Endothelial cell of umbilical vein (primary cell): Measurements from ENCODE around the gene C12orf57. TPM values are rescaled to one million over a fixed set of nuclear protein-coding genes. Genes with fewer than 3 reads are reported as not detected.

ENCODE experiments used
- BruUV-seq: library from RNA; stranded (reverse); fragments of 400-500 nt; replicated peaks from 2 replicates; lab custom pipeline; 2021; lab: Mats Ljungman, UMichigan
- CTCF ChIA-PET: fragments of 300-600, 350-600 bp; sonication (Branson Sonifier 250); formaldehyde crosslinking; loops from one replicate; lab custom pipeline; 2021; ENCODE audit warnings: antibody characterized with exemption, inconsistent platforms; lab: Charles Lee
- POLR2A ChIA-PET: fragments of 300-600, 350-600 bp; sonication (Branson Sonifier 250); formaldehyde crosslinking; loops from one replicate; lab custom pipeline; 2021; ENCODE audit warnings: antibody characterized with exemption, inconsistent platforms; lab: Charles Lee
- DNase-seq: peaks from one replicate; pipeline ENCODE4 v3.0.0-alpha.2; 2011; ENCODE audit warnings: low read depth, low spot score
- FAIRE-seq: peaks from 2 replicates; lab custom pipeline; 2011; peaks lifted over from hg19 to GRCh38; lab: Jason Lieb, UNC
- H2AFZ ChIP-seq: 2 replicates; pipeline ENCODE4 v1.6.0; 2012; ENCODE audit warnings: low read depth, low read length, control low read depth, inconsistent platforms
- H3K27ac ChIP-seq: 2 replicates; pipeline ENCODE4 v1.5.1; 2011; ENCODE audit warnings: low read depth, mild to moderate bottlenecking, control low read depth, low read length, moderate library complexity; ENCODE audit not compliant: insufficient read depth
- H3K27me3 ChIP-seq, 2 experiments: 2 replicates each; pipeline versions ENCODE4 v1.6.0 to v1.6.1; 2011; ENCODE audit warnings: low read length in 2 of 2, mixed read lengths in 1 of 2; ENCODE audit not compliant: control insufficient read depth in 2 of 2, insufficient read depth in 2 of 2
- H3K36me3 ChIP-seq, 2 experiments: 2 replicates in 1 of 2; 3 replicates in 1 of 2; pipeline ENCODE4 v1.5.1; 2011; ENCODE audit warnings: low read length in 2 of 2, mild to moderate bottlenecking in 1 of 2, moderate library complexity in 1 of 2; ENCODE audit not compliant: control insufficient read depth in 2 of 2, insufficient read depth in 2 of 2; ENCODE audit errors: extremely low read depth in 1 of 2
- H3K4me1 ChIP-seq: 3 replicates; pipeline ENCODE4 v1.5.1; 2011; ENCODE audit warnings: mild to moderate bottlenecking, low read length; ENCODE audit not compliant: control insufficient read depth, insufficient read depth; ENCODE audit errors: extremely low read depth
- H3K4me2 ChIP-seq: 2 replicates; pipeline ENCODE4 v1.6.1; 2011; ENCODE audit warnings: low read length, control low read depth, mixed read lengths; ENCODE audit not compliant: insufficient read depth
- H3K4me3 ChIP-seq, 3 experiments: fragments of 200-600 bp in 1 of 3; sonication (generic), shearing (Covaris generic) in 1 of 3; replicated peaks in 1 of 3; 2 replicates each; pipeline ENCODE4 v1.5.1; 2011 to 2016; ENCODE audit warnings: control low read depth in 3 of 3, low read length in 3 of 3, mild to moderate bottlenecking in 2 of 3, inconsistent platforms in 1 of 3, low read depth in 1 of 3, moderate library complexity in 1 of 3; ENCODE audit not compliant: insufficient read depth in 1 of 3
- H3K79me2 ChIP-seq: 2 replicates; pipeline ENCODE4 v1.6.0; 2012; ENCODE audit warnings: low read length, inconsistent platforms; ENCODE audit not compliant: control insufficient read depth, insufficient read depth
- H3K9ac ChIP-seq: replicated peaks from 2 replicates; pipeline ENCODE3; 2011; ENCODE audit warnings: low read length, control low read depth; ENCODE audit not compliant: insufficient read depth; ENCODE audit errors: extremely low read depth
- H3K9me1 ChIP-seq: replicated peaks from 3 replicates; pipeline ENCODE4 v1.6.0; 2011; ENCODE audit warnings: mild to moderate bottlenecking, low read length; ENCODE audit not compliant: control insufficient read depth, insufficient read depth; ENCODE audit errors: extremely low read depth
- H3K9me3 ChIP-seq: replicated peaks from 2 replicates; pipeline ENCODE4 v1.5.1; 2012; ENCODE audit warnings: low read length, inconsistent platforms; ENCODE audit not compliant: control insufficient read depth, insufficient read depth
- H4K20me1 ChIP-seq: replicated peaks from 2 replicates; pipeline ENCODE3; 2011; ENCODE audit warnings: mild to moderate bottlenecking, low read length; ENCODE audit not compliant: control insufficient read depth, insufficient read depth; ENCODE audit errors: extremely low read depth
- JUN ChIP-seq: IDR thresholded peaks from 2 replicates; pipeline ENCODE4 v1.6.1; 2011; ENCODE audit warnings: borderline replicate concordance, low read depth; ENCODE audit not compliant: insufficient read length, insufficient read depth
- MAX ChIP-seq: IDR thresholded peaks from 2 replicates; pipeline ENCODE4 v1.6.1; 2011; ENCODE audit not compliant: insufficient read depth, insufficient read length
- MYC ChIP-seq: IDR thresholded peaks from one replicate; pipeline ENCODE4 v1.6.1; 2011; ENCODE audit warnings: mild to moderate bottlenecking, low read depth, low read length
- POLR2AphosphoS5 ChIP-seq: IDR thresholded peaks from 2 replicates; pipeline ENCODE4 v1.6.1; 2012; ENCODE audit warnings: low read depth, mild to moderate bottlenecking, control low read depth, low read length, moderate library complexity; ENCODE audit not compliant: insufficient read depth
- dilution Hi-C: fragments of 300-500 bp; cut with MboI; formaldehyde crosslinking; loops from one replicate; pipeline ENCODE4 v1.15.0; 2019; ENCODE audit warnings: low sequenced_read_pairs; ENCODE audit not compliant: extremely low pct_ligation_motif_present
- intact Hi-C: fragments of 100-400 bp; cut with micrococcal nuclease; formaldehyde crosslinking; loops from one replicate; pipeline ENCODE4 v1.10.0; 2022
- polyA plus RNA-seq, 4 experiments: library from polyadenylated mRNA; depleted of rRNA in 3 of 4; stranded (reverse) in 3 of 4; unstranded in 1 of 4; fragments of >200 nt; gene quantifications; 2 replicates each; pipeline versions ENCODE4 v1.2.1 to v1.2.3, GENCODE V29; 2011 to 2012; ENCODE audit warnings: missing spikeins in 1 of 4
- total RNA-seq: library from RNA; stranded (reverse); gene quantifications from 2 replicates; pipeline ENCODE4 v1.2.3, GENCODE V29; 2021

Gene C12orf57
- total and polyA plus RNA-seq, 2 donors (not counting 3 experiments of a cell fraction or from before 2014, with no cell fraction given): 167 to 729 TPM

GRCh38 chr12:6953442-6954315 lies 9.9 kb downstream of the C12orf57 start:
- peak; percentile 46 for DNase-seq
- Histone ChIP-seq H3K36me3 (no peaks in the 10 kb centered on the region), H3K9me3 (no peaks in the 10 kb centered on the region), H4K20me1 (no peaks in the 10 kb centered on the region), H3K79me2 (no peaks in the 10 kb centered on the region), H3K4me3 (no peak overlapping the region), H3K27me3 (no peaks in the 10 kb centered on the region), H3K27ac (no peak overlapping the region), H2AFZ (peak overlapping the region; percentile 52), H3K4me1 (peaks cover 17% of the 10 kb centered on the region), H3K9me1 (no peaks in the 10 kb centered on the region), H3K9ac (no peak overlapping the region), H3K4me2 (no peak overlapping the region)
- dilution Hi-C loops: no loop called here
- ChIA-PET CTCF (interaction anchor here (1.2 to 2.2 kb wide), 5 partner anchors 8 to 16 kb away, joined by 3 to 12 read pairs (median 8); partner anchors contain the start of genes C12orf57 and RNU7-1), POLR2A (no interaction called here)
- intact Hi-C loops: no loop called here
- peak; percentile 72 for FAIRE-seq
- BruUV-seq: no TSS peak
- no peak for TF ChIP-seq MYC
- no peak for TF ChIP-seq POLR2AphosphoS5
- TF ChIP-seq MAX: peak; percentile 19
- TF ChIP-seq JUN: no peak
